ENCODE data around the gene MCOLN1. TPM values are rescaled to one million over a fixed set of nuclear protein-coding genes. Genes with fewer than 3 reads are reported as not detected.

MCOLN1 gene
- total and polyA plus RNA-seq, 2 of the 4 experiments (the other 2 are of a cell fraction) = 3.4 to 19.6 TPM

GRCh38 chr19:7489609-7490044 is 32.8 kb upstream of the MCOLN1 start:
- no peak for ATAC-seq (ENCODE audit: low read depth)
- Histone ChIP-seq H2AK9ac (replicated peaks; ENCODE audit: low read depth, low read length, poor library complexity) (peak overlapping the region; percentile 2), H3K14ac (replicated peaks; ENCODE audit: low read depth, low read length) (no peak overlapping the region), H3K27ac (ENCODE audit: insufficient read depth, low read length) (no peak overlapping the region), H2BK20ac (ENCODE audit: low read depth, low read length) (no peak overlapping the region), H2BK120ac (ENCODE audit: low read depth, low read length) (no peak overlapping the region), H3K4me3 (ENCODE audit: insufficient read depth, low read depth, low read length) (no peak overlapping the region), H3K9ac (ENCODE audit: low read depth, low read length) (no peak overlapping the region), H3K9me3 (ENCODE audit: control insufficient read depth, insufficient read depth, low read length) (no peaks in the 10 kb centered on the region), H4K5ac (ENCODE audit: low read depth, low read length) (peak overlapping the region; percentile 99), H2BK5ac (ENCODE audit: low read depth, low read length, poor library complexity, severe bottlenecking) (no peak overlapping the region), H2BK15ac (ENCODE audit: low read depth, low read length) (peak overlapping the region; percentile 7; the same call in 1 of the 3 replicates), H3K9me1 (ENCODE audit: insufficient read depth, low read length) (peaks cover 4% of the 10 kb centered on the region; the same call in 1 of the 2 replicates), H4K8ac (ENCODE audit: low read depth in 2 of 2, low read length in 2 of 2) (peak overlapping the region; percentile 99 to 100), H3K56ac (ENCODE audit: extremely low read depth, insufficient read depth, low read length) (no peak overlapping the region), H2AK5ac (ENCODE audit: low read depth, low read length) (peak overlapping the region; percentile 85; the same call in 1 of the 2 replicates), H3K79me1 (ENCODE audit: low read depth in 1 of 2, low read length in 2 of 2) (no peaks in the 10 kb centered on the region), H4K20me1 (ENCODE audit: insufficient read depth, low read length) (no peaks in the 10 kb centered on the region), H3K4me1 (ENCODE audit: control insufficient read depth, insufficient read depth, low read length) (peaks cover 3% of the 10 kb centered on the region; the same call in 1 of the 2 replicates), H3K36me3 (ENCODE audit: control insufficient read depth, insufficient read depth, low read length) (no peaks in the 10 kb centered on the region), H3K23ac (ENCODE audit: low read depth, low read length) (no peak overlapping the region), H3K4me2 (ENCODE audit: low read depth, low read length) (no peak overlapping the region), H3K4ac (ENCODE audit: low read depth, low read length) (peak overlapping the region; percentile 84; the same call in 1 of the 2 replicates), H3K18ac (ENCODE audit: low read depth, low read length) (no peak overlapping the region), H3K27me3 (ENCODE audit: control insufficient read depth, insufficient read depth, low read length) (no peaks in the 10 kb centered on the region), H4K91ac (ENCODE audit: insufficient read depth, low read depth, low read length) (no peak overlapping the region), H2AFZ (replicated peaks; ENCODE audit: low read length, poor library complexity) (peak overlapping the region; percentile 93)
- dilution Hi-C loops (cut with HindIII; ENCODE audit: low sequenced_read_pairs, unreplicated experiment) = no loop called here
- TF ChIP-seq MXI1 (IDR thresholded peaks at IDR 0.05; ENCODE audit: borderline replicate concordance, low read depth, low read length) = no peak
- no peak for TF ChIP-seq USF2 (IDR thresholded peaks at IDR 0.05; ENCODE audit: low read depth, low read length)
- TF ChIP-seq CHD1 (IDR thresholded peaks at IDR 0.05; ENCODE audit: low read depth, low read length) = no peak
- TF ChIP-seq CEBPB (IDR thresholded peaks at IDR 0.05; ENCODE audit: low read depth, low read length) = no peak
- no peak for TF ChIP-seq BHLHE40 (IDR thresholded peaks at IDR 0.05; ENCODE audit: low read depth, low read length)
- no peak for TF ChIP-seq RAD21 (IDR thresholded peaks at IDR 0.05; ENCODE audit: low read length)
- no peak for TF ChIP-seq ELK1 (IDR thresholded peaks at IDR 0.05; ENCODE audit: borderline replicate concordance, low read depth, low read length)
- no peak for TF ChIP-seq NFE2L2 (IDR thresholded peaks at IDR 0.05; ENCODE audit: low read depth, low read length)
- TF ChIP-seq CTCF (conservative IDR thresholded peaks at IDR 0.05; ENCODE audit: low read depth, low read length) = no peak
- TF ChIP-seq MAFK (IDR thresholded peaks at IDR 0.05; ENCODE audit: low read depth, low read length) = no peak
- no peak for TF ChIP-seq SMC3 (IDR thresholded peaks at IDR 0.05; ENCODE audit: low read depth, low read length)
- TF ChIP-seq RCOR1 (IDR thresholded peaks at IDR 0.05; ENCODE audit: insufficient replicate concordance, low read length) = no peak
- TF ChIP-seq RFX5 (IDR thresholded peaks at IDR 0.05; ENCODE audit: low read depth, low read length) = no peak
- TF ChIP-seq MAZ (IDR thresholded peaks at IDR 0.05; ENCODE audit: borderline replicate concordance, low read depth, low read length) = no peak
- TF ChIP-seq POLR2A (IDR thresholded peaks at IDR 0.05; ENCODE audit: low read depth, low read length) = no peak
- TF ChIP-seq FOS (IDR thresholded peaks at IDR 0.05; ENCODE audit: low read depth, low read length) = no peak
- CTCF ChIA-PET = interaction anchor here (0.7 kb wide), 1 partner anchor 201 kb away, joined by 3 read pairs; no protein-coding TSS in a partner anchor
- 100% methylated on average over 1 of the region's 11 CpGs; no CpG with 5 or more reads in 1 of the 2 experiments for WGBS, 2 experiments (ENCODE audit: extremely low coverage in 2 of 2, insufficient read length in 1 of 2)
- POLR2A ChIA-PET (ENCODE audit: unreplicated experiment) = interaction anchor here (0.6 kb wide), 2 partner anchors 26 to 106 kb away, joined by 4 to 9 read pairs; partner anchors contain the start of gene ZNF358
- no TSS peak for BruUV-seq (replicated peaks)
- intact Hi-C loops (cut with micrococcal nuclease) = no loop called here
- in situ Hi-C loops (cut with MboI; ENCODE audit: low sequenced_read_pairs) = no loop called here
- DNase-seq = no peak

Measured in IMR-90 (cell line).